Liver (tissue), 9 donors: Measurements from ENCODE around the gene ASAP2. TPM values are rescaled to one million over a fixed set of nuclear protein-coding genes. Genes with fewer than 3 reads are reported as not detected.

Experiments
- DNase-seq: peaks from one replicate; pipeline ENCODE4 v3.0.0-alpha.2; 2017; ENCODE audit warnings: low spot score
- H3K27ac ChIP-seq, 2 donors: one replicate each; pipeline ENCODE4 v1.7.0; 2013; ENCODE audit warnings: inconsistent platforms in 2 of 2, low read length in 2 of 2, control low read depth in 1 of 2, low read depth in 1 of 2, mild to moderate bottlenecking in 1 of 2
- H3K27me3 ChIP-seq, 4 donors: one replicate each; pipeline versions ENCODE4 v1.6.1 to v1.7.0; 2013; ENCODE audit warnings: low read length in 3 of 4, inconsistent platforms in 1 of 4, mild to moderate bottlenecking in 1 of 4, moderate library complexity in 1 of 4; ENCODE audit not compliant: control insufficient read depth in 4 of 4, insufficient read depth in 4 of 4
- H3K36me3 ChIP-seq, 4 donors: one replicate each; pipeline versions ENCODE4 v1.6.1 to v1.7.0; 2013; ENCODE audit warnings: low read length in 3 of 4, mild to moderate bottlenecking in 3 of 4, low read depth in 1 of 4, moderate library complexity in 1 of 4; ENCODE audit not compliant: control insufficient read depth in 4 of 4, insufficient read depth in 3 of 4
- H3K4me1 ChIP-seq, 4 donors: one replicate each; pipeline versions ENCODE4 v1.6.1 to v1.7.0; 2013; ENCODE audit warnings: low read length in 3 of 4, mild to moderate bottlenecking in 3 of 4, moderate library complexity in 1 of 4; ENCODE audit not compliant: control insufficient read depth in 4 of 4, insufficient read depth in 4 of 4
- H3K4me3 ChIP-seq, 3 donors: one replicate each; pipeline versions ENCODE4 v1.6.1 to v1.7.0; 2013; ENCODE audit warnings: low read length in 3 of 3, control low read depth in 1 of 3, low read depth in 1 of 3, mild to moderate bottlenecking in 1 of 3
- H3K9ac ChIP-seq, 2 donors: one replicate each; pipeline ENCODE4 v1.7.0; 2013; ENCODE audit warnings: low read length in 2 of 2, mild to moderate bottlenecking in 2 of 2, moderate library complexity in 2 of 2, control low read depth in 1 of 2, low read depth in 1 of 2
- H3K9me3 ChIP-seq, 4 donors: one replicate each; pipeline versions ENCODE4 v1.6.1 to v1.7.0; 2013; ENCODE audit warnings: low read length in 3 of 4; ENCODE audit not compliant: control insufficient read depth in 4 of 4
- CTCF ChIP-seq: fragments of 150-350 bp; IDR thresholded peaks from 2 replicates; pipeline ENCODE4 v1.5.1; 2017; ENCODE audit warnings: improper control_type of control experiment, low read depth, low read length; ENCODE audit not compliant: missing input control
- EGR1 ChIP-seq, 2 donors: IDR thresholded peaks; 2 replicates each; pipeline ENCODE4 v1.6.1; 2016 to 2018; ENCODE audit warnings: antibody characterized with exemption in 2 of 2, low read depth in 2 of 2
- FOXA1 ChIP-seq: IDR thresholded peaks from 2 replicates; pipeline ENCODE4 v1.6.1; 2016; ENCODE audit warnings: antibody characterized with exemption
- GABPA ChIP-seq, 2 donors: IDR thresholded peaks in 1 of 2; conservative IDR thresholded peaks in 1 of 2; 2 replicates each; pipeline ENCODE4 v1.6.1; 2016; ENCODE audit warnings: antibody characterized with exemption in 2 of 2, mild to moderate bottlenecking in 1 of 2, moderate library complexity in 1 of 2
- HNF4G ChIP-seq: IDR thresholded peaks from 2 replicates; pipeline ENCODE4 v1.6.1; 2016; ENCODE audit warnings: antibody characterized with exemption
- JUND ChIP-seq, 2 donors: IDR thresholded peaks; 2 replicates each; pipeline ENCODE4 v1.6.1; 2016; ENCODE audit warnings: antibody characterized with exemption in 2 of 2
- NR2F2 ChIP-seq: IDR thresholded peaks from 2 replicates; pipeline ENCODE4 v1.6.1; 2016; ENCODE audit warnings: antibody characterized with exemption
- RAD21 ChIP-seq, 2 donors: IDR thresholded peaks; 2 replicates each; pipeline ENCODE4 v1.6.1; 2016; ENCODE audit warnings: antibody characterized with exemption in 2 of 2, mild to moderate bottlenecking in 2 of 2
- RXRA ChIP-seq, 2 donors: IDR thresholded peaks; 2 replicates each; pipeline ENCODE4 v1.6.1; 2017 to 2018; ENCODE audit warnings: antibody characterized with exemption in 2 of 2, mild to moderate bottlenecking in 1 of 2
- TAF1 ChIP-seq: conservative IDR thresholded peaks from 2 replicates; pipeline ENCODE4 v1.6.1; 2016; ENCODE audit warnings: antibody characterized with exemption, mild to moderate bottlenecking
- YY1 ChIP-seq: IDR thresholded peaks from 2 replicates; pipeline ENCODE4 v1.6.1; 2016; ENCODE audit warnings: antibody characterized with exemption, mild to moderate bottlenecking
- ZBTB33 ChIP-seq: IDR thresholded peaks from 2 replicates; pipeline ENCODE4 v1.6.1; 2016; ENCODE audit warnings: antibody characterized with exemption
- WGBS: extraction: QIAGEN DNeasy Blood & Tissue Kit; methylation state at CpG from one replicate; pipeline ENCODE4 v1.1.7; 2013; 5-methylcytosine and 5-hydroxymethylcytosine counted together
- polyA plus RNA-seq, 2 donors: library from polyadenylated mRNA; stranded (reverse) in 1 of 2; unstranded in 1 of 2; fragments of 200-250 nt in 1 of 2; fragments of >200 nt in 1 of 2; fragmentation: Nextera tagmentation in 1 of 2; extraction: Ambion mirVana in 1 of 2; gene quantifications; one replicate each; pipeline versions ENCODE4 v1.2.1 to v1.2.3, GENCODE V29; 2013 to 2015
- total RNA-seq, 2 donors: library from RNA; depleted of rRNA; stranded (reverse); fragments of >200 nt; gene quantifications; one replicate each; pipeline ENCODE4 v1.2.3, GENCODE V29; 2014
- TF ChIP-seq, protein P1 (sequence below): IDR thresholded peaks from 2 replicates; pipeline ENCODE4 v1.6.1; 2016; ENCODE audit warnings: antibody characterized with exemption
- TF ChIP-seq, protein P2 (sequence below): IDR thresholded peaks from 2 replicates; pipeline ENCODE4 v1.6.1; 2016; ENCODE audit warnings: antibody characterized with exemption, mild to moderate bottlenecking
- TF ChIP-seq, protein P3 (sequence below): IDR thresholded peaks from 2 replicates; pipeline ENCODE4 v1.6.1; 2016; ENCODE audit warnings: antibody characterized with exemption
- donor health status: healthy.
- donor health status: healthy.
- donor health status: healthy.
- donor health status: healthy.
- donor health status: healthy.

The ASAP2 gene
- total and polyA plus RNA-seq, 4 donors = 0.36 to 5.9 (median 2.6) TPM

GRCh38 chr2:9255416-9255815 is 48.8 kb downstream of the ASAP2 start:
- Histone ChIP-seq H3K4me1 (peaks cover 0 to 4% (median 1%) of the 10 kb centered on the region in 4 donors), H3K4me3 (no peak overlapping the region), H3K27ac (no peak overlapping the region), H3K9me3 (no peaks in the 10 kb centered on the region), H3K36me3 (no peaks in the 10 kb centered on the region), H3K27me3 (no peaks in the 10 kb centered on the region), H3K9ac (no peak overlapping the region)
- no peak for TF ChIP-seq GABPA (IDR thresholded peaks at IDR 0.05 in 1 of 2, conservative IDR thresholded peaks at IDR 0.05 in 1 of 2)
- TF ChIP-seq HNF4G = no peak
- no peak for TF ChIP-seq ZBTB33
- no peak for DNase-seq
- WGBS = 93% methylated on average over 4 of the region's 4 CpGs

GRCh38 chr2:9256147-9256546 is 49.5 kb downstream of the ASAP2 start:
- H3K9me3 ChIP-seq = no peaks in the 10 kb centered on the region
- 93% methylated on average over 4 of the region's 4 CpGs for WGBS
- peaks cover 0 to 9% (median 1%) of the 10 kb centered on the region in 4 donors for H3K4me1 ChIP-seq
- no peak overlapping the region for H3K27ac ChIP-seq
- H3K4me3 ChIP-seq = no peak overlapping the region
- no peak for DNase-seq
- no peak overlapping the region for H3K9ac ChIP-seq
- TF ChIP-seq TAF1 (no peak), CTCF (no peak), FOXA1 (no peak), RXRA (IDR thresholded peaks at IDR 0.05) (no peak), HNF4G (no peak), EGR1 (IDR thresholded peaks at IDR 0.05; ENCODE audit: low read depth in 2 of 2) (no peak), JUND (IDR thresholded peaks at IDR 0.05) (no peak), YY1 (no peak), RAD21 (IDR thresholded peaks at IDR 0.05) (no peak), GABPA (IDR thresholded peaks at IDR 0.05 in 1 of 2, conservative IDR thresholded peaks at IDR 0.05 in 1 of 2) (no peak), NR2F2 (no peak)
- TF ChIP-seq, protein P1, sequence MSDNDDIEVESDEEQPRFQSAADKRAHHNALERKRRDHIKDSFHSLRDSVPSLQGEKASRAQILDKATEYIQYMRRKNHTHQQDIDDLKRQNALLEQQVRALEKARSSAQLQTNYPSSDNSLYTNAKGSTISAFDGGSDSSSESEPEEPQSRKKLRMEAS = no peak
- TF ChIP-seq, protein P2, sequence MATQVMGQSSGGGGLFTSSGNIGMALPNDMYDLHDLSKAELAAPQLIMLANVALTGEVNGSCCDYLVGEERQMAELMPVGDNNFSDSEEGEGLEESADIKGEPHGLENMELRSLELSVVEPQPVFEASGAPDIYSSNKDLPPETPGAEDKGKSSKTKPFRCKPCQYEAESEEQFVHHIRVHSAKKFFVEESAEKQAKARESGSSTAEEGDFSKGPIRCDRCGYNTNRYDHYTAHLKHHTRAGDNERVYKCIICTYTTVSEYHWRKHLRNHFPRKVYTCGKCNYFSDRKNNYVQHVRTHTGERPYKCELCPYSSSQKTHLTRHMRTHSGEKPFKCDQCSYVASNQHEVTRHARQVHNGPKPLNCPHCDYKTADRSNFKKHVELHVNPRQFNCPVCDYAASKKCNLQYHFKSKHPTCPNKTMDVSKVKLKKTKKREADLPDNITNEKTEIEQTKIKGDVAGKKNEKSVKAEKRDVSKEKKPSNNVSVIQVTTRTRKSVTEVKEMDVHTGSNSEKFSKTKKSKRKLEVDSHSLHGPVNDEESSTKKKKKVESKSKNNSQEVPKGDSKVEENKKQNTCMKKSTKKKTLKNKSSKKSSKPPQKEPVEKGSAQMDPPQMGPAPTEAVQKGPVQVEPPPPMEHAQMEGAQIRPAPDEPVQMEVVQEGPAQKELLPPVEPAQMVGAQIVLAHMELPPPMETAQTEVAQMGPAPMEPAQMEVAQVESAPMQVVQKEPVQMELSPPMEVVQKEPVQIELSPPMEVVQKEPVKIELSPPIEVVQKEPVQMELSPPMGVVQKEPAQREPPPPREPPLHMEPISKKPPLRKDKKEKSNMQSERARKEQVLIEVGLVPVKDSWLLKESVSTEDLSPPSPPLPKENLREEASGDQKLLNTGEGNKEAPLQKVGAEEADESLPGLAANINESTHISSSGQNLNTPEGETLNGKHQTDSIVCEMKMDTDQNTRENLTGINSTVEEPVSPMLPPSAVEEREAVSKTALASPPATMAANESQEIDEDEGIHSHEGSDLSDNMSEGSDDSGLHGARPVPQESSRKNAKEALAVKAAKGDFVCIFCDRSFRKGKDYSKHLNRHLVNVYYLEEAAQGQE = no peak
- TF ChIP-seq, protein P3, sequence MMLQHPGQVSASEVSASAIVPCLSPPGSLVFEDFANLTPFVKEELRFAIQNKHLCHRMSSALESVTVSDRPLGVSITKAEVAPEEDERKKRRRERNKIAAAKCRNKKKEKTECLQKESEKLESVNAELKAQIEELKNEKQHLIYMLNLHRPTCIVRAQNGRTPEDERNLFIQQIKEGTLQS = no peak
- H3K27me3 ChIP-seq = no peaks in the 10 kb centered on the region
- no peaks in the 10 kb centered on the region for H3K36me3 ChIP-seq
